Mesendoderm (in vitro differentiated cells): Measurements from ENCODE around the gene LAMA2.

Source experiments
- DNase-seq: peaks from one replicate; pipeline ENCODE4 v3.0.0; 2013
- H2AK5ac ChIP-seq: 2 replicates; pipeline ENCODE4 v1.6.1; 2013; ENCODE audit warnings: low read length, inconsistent platforms
- H2BK120ac ChIP-seq: 2 replicates; pipeline ENCODE4 v1.6.1; 2013; ENCODE audit warnings: low read depth, mild to moderate bottlenecking, low read length, moderate library complexity, mixed read lengths
- H2BK15ac ChIP-seq: replicated peaks from 2 replicates; pipeline ENCODE4 v1.6.1; 2013; ENCODE audit warnings: low read depth, mild to moderate bottlenecking, moderate library complexity
- H2BK5ac ChIP-seq: 2 replicates; pipeline ENCODE4 v1.6.1; 2013; ENCODE audit warnings: low read length, inconsistent platforms
- H3K18ac ChIP-seq: 2 replicates; pipeline ENCODE4 v1.6.1; 2013; ENCODE audit warnings: mild to moderate bottlenecking, low read length, mixed read lengths
- H3K23ac ChIP-seq: one replicate; pipeline ENCODE4 v1.6.1; 2013; ENCODE audit warnings: low read length
- H3K27ac ChIP-seq: 2 replicates; pipeline ENCODE4 v1.5.1; 2013; ENCODE audit warnings: low read depth, mild to moderate bottlenecking, inconsistent platforms, low read length, moderate library complexity
- H3K27me3 ChIP-seq: 2 replicates; pipeline ENCODE4 v1.6.1; 2013; ENCODE audit warnings: low read length, control low read depth, mild to moderate bottlenecking, inconsistent platforms; ENCODE audit not compliant: insufficient read depth, poor library complexity
- H3K36me3 ChIP-seq: 2 replicates; pipeline ENCODE4 v1.6.1; 2013; ENCODE audit warnings: low read length, inconsistent platforms; ENCODE audit not compliant: control insufficient read depth, insufficient read depth
- H3K4ac ChIP-seq: one replicate; pipeline ENCODE4 v1.6.1; 2013; ENCODE audit warnings: low read depth, mild to moderate bottlenecking, low read length, moderate library complexity
- H3K4me1 ChIP-seq: 2 replicates; pipeline ENCODE4 v1.6.1; 2013; ENCODE audit warnings: low read depth, low read length, inconsistent platforms; ENCODE audit not compliant: control insufficient read depth
- H3K4me2 ChIP-seq: 2 replicates; pipeline ENCODE4 v1.6.1; 2013; ENCODE audit warnings: low read length
- H3K4me3 ChIP-seq: 2 replicates; pipeline ENCODE4 v1.5.1; 2013; ENCODE audit warnings: mild to moderate bottlenecking, low read length
- H3K56ac ChIP-seq: one replicate; pipeline ENCODE4 v1.6.1; 2013; ENCODE audit warnings: low read length
- H3K79me1 ChIP-seq: 2 replicates; pipeline ENCODE4 v1.6.1; 2013; ENCODE audit warnings: low read length, inconsistent platforms
- H3K79me2 ChIP-seq: 2 replicates; pipeline ENCODE4 v1.6.1; 2013; ENCODE audit warnings: mild to moderate bottlenecking, low read length; ENCODE audit not compliant: control insufficient read depth, insufficient read depth
- H3K9ac ChIP-seq: 2 replicates; pipeline ENCODE4 v1.6.1; 2013; ENCODE audit warnings: low read length, inconsistent platforms
- H4K5ac ChIP-seq: one replicate; pipeline ENCODE4 v1.6.1; 2013; ENCODE audit warnings: low read length
- H4K8ac ChIP-seq: one replicate; pipeline ENCODE4 v1.6.1; 2013; ENCODE audit warnings: low read depth, mild to moderate bottlenecking, control low read depth, low read length, moderate library complexity
- WGBS: extraction: QIAGEN DNeasy Blood & Tissue Kit; methylation state at CpG from one replicate; pipeline ENCODE4 v1.1.7; 2013; ENCODE audit warnings: low lambda C conversion rate, missing lambda C conversion rate; ENCODE audit not compliant: insufficient coverage; ENCODE audit errors: extremely low coverage; 5-methylcytosine and 5-hydroxymethylcytosine counted together

LAMA2 gene

GRCh38 chr6:129096651-129097290 lies 213.8 kb downstream of the LAMA2 start:
- Histone ChIP-seq H3K9ac (no peak overlapping the region), H3K36me3 (no peaks in the 10 kb centered on the region), H3K18ac (no peak overlapping the region), H2BK120ac (no peak overlapping the region), H3K23ac (no peak overlapping the region), H2BK5ac (no peak overlapping the region), H3K27me3 (no peaks in the 10 kb centered on the region), H3K56ac (no peak overlapping the region), H3K79me1 (no peaks in the 10 kb centered on the region), H3K4me3 (no peak overlapping the region), H3K4me1 (no peaks in the 10 kb centered on the region), H2AK5ac (no peak overlapping the region), H3K27ac (no peak overlapping the region), H2BK15ac (no peak overlapping the region), H3K4me2 (no peak overlapping the region), H3K79me2 (no peaks in the 10 kb centered on the region), H3K4ac (no peak overlapping the region), H4K5ac (no peak overlapping the region), H4K8ac (no peak overlapping the region)
- DNase-seq = no peak
- no CpG with 5 or more reads among the region's 3 CpGs for WGBS

DNA sequence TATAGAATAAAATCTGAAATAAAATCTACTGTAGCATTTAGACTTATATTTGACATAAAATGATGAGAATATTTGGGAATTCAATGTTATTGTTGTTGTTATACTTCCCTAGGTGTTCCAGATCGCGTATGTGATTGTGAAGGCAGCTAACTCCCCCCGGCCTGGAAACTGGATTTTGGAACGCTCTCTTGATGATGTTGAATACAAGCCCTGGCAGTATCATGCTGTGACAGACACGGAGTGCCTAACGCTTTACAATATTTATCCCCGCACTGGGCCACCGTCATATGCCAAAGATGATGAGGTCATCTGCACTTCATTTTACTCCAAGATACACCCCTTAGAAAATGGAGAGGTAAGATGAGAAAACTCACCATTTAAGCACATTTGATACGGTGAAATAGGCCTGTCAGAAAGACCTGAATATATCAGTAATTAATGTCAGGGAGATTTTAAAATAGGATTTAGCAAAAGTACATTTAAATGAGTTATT lies 215.2 kb downstream of the LAMA2 start:
- no CpG with 5 or more reads among the region's 9 CpGs for WGBS
- Histone ChIP-seq H3K4me1 (no peaks in the 10 kb centered on the region), H4K5ac (no peak overlapping the region), H3K79me1 (no peaks in the 10 kb centered on the region), H3K4me2 (no peak overlapping the region), H3K18ac (no peak overlapping the region), H4K8ac (no peak overlapping the region), H3K36me3 (no peaks in the 10 kb centered on the region), H3K27ac (no peak overlapping the region), H3K56ac (no peak overlapping the region), H3K9ac (no peak overlapping the region), H3K79me2 (no peaks in the 10 kb centered on the region), H2BK15ac (no peak overlapping the region), H2BK5ac (no peak overlapping the region), H3K4me3 (no peak overlapping the region), H3K23ac (no peak overlapping the region), H3K4ac (no peak overlapping the region), H3K27me3 (no peaks in the 10 kb centered on the region), H2BK120ac (no peak overlapping the region), H2AK5ac (no peak overlapping the region)
- no peak for DNase-seq

DNA sequence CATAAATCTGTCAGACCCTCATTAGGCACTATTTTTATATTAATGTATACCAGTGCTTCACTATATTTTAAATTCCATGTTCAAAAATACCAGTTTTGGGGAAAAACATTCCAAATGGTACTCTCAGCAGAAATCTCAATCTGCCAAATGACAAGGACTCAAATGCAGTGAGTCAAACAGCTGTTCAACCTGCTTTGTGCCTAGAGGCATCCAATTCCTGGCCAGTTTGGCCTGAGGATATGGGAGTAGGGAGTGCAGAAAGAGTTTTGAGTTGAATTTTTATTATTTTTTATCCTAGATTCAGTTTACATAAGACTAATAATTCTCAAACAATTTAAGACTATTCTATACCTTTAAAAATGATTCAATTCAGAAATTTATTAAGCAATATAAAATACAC lies 216.8 kb downstream of the LAMA2 start:
- Histone ChIP-seq H3K27me3 (no peaks in the 10 kb centered on the region), H3K4me3 (no peak overlapping the region), H3K36me3 (no peaks in the 10 kb centered on the region), H3K56ac (no peak overlapping the region), H4K5ac (no peak overlapping the region), H3K79me1 (no peaks in the 10 kb centered on the region), H2BK5ac (no peak overlapping the region), H3K9ac (no peak overlapping the region), H3K4me1 (no peaks in the 10 kb centered on the region), H3K18ac (no peak overlapping the region), H3K23ac (no peak overlapping the region), H3K4me2 (no peak overlapping the region), H4K8ac (no peak overlapping the region), H3K4ac (no peak overlapping the region), H3K27ac (no peak overlapping the region), H2AK5ac (no peak overlapping the region), H3K79me2 (no peaks in the 10 kb centered on the region), H2BK15ac (no peak overlapping the region), H2BK120ac (no peak overlapping the region)
- DNase-seq = no peak

GRCh38 chr6:129100164-129100563 lies 217.2 kb downstream of the LAMA2 start:
- Histone ChIP-seq H3K27ac (no peak overlapping the region), H3K4ac (no peak overlapping the region), H2BK120ac (no peak overlapping the region), H4K8ac (no peak overlapping the region), H3K79me2 (no peaks in the 10 kb centered on the region), H3K4me1 (no peaks in the 10 kb centered on the region), H3K23ac (no peak overlapping the region), H2BK15ac (no peak overlapping the region), H2AK5ac (no peak overlapping the region), H3K4me3 (no peak overlapping the region), H3K18ac (no peak overlapping the region), H3K79me1 (no peaks in the 10 kb centered on the region), H2BK5ac (no peak overlapping the region), H3K4me2 (no peak overlapping the region), H3K56ac (no peak overlapping the region), H3K9ac (no peak overlapping the region), H3K36me3 (no peaks in the 10 kb centered on the region), H4K5ac (no peak overlapping the region), H3K27me3 (no peaks in the 10 kb centered on the region)
- no peak for DNase-seq
- WGBS = no CpG with 5 or more reads among the region's 1 CpG

DNA sequence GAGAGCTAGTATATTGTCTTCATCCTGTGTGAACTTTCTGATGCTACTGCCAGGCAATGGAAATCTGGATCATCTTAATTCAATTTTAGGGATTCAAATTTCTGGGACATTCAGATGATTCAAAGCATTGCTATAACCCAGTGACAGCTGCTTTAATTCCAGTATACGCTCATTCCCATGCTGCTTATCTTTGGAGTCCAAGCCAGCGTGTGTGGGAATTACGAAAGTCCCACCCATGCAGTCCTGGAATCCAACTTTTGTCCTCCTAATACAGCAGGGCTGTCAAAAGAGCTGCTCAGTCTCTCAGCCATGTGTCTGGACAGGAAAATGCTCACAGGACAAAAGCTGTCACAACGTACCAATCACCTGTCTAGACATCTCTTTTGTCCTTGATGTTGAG lies 219.8 kb downstream of the LAMA2 start:
- H3K9ac ChIP-seq = no peak overlapping the region
- H3K4me3 ChIP-seq = no peak overlapping the region
- H3K79me1 ChIP-seq = no peaks in the 10 kb centered on the region
- H3K4me1 ChIP-seq = no peaks in the 10 kb centered on the region
- H3K4me2 ChIP-seq = no peak overlapping the region
- H3K36me3 ChIP-seq = no peaks in the 10 kb centered on the region
- H3K79me2 ChIP-seq = no peaks in the 10 kb centered on the region
- no peak overlapping the region for H3K56ac ChIP-seq
- no peaks in the 10 kb centered on the region for H3K27me3 ChIP-seq
- no peak overlapping the region for H2BK5ac ChIP-seq
- no peak overlapping the region for H2AK5ac ChIP-seq
- H3K23ac ChIP-seq = no peak overlapping the region
- H4K8ac ChIP-seq = no peak overlapping the region
- no peak overlapping the region for H2BK120ac ChIP-seq
- WGBS = no CpG with 5 or more reads among the region's 4 CpGs
- no peak overlapping the region for H3K18ac ChIP-seq
- H3K4ac ChIP-seq = no peak overlapping the region
- DNase-seq = no peak
- H4K5ac ChIP-seq = no peak overlapping the region
- H3K27ac ChIP-seq = no peak overlapping the region
- no peak overlapping the region for H2BK15ac ChIP-seq

DNA sequence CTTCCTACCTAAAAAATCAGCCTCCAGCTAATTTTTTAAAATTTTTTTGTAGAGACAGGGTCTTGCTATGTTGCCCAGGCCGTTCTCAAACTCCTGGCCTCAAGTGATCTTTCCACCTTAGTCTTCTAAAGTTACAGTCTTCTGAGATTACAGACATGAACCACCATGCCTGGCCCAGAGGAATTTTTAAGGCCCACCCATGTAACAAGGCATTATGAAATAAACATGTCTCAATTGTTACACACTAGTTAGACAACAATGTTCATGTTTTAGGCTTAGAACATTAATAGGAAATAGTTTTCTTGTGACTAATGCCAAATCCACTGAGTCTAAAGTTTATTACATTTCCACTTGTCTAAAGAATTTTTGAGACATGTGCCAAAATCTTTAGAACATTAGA lies 221.2 kb downstream of the LAMA2 start:
- Histone ChIP-seq H3K23ac (no peak overlapping the region), H3K18ac (no peak overlapping the region), H4K5ac (no peak overlapping the region), H3K4me2 (no peak overlapping the region), H3K27me3 (no peaks in the 10 kb centered on the region), H3K56ac (no peak overlapping the region), H2AK5ac (no peak overlapping the region), H3K36me3 (no peaks in the 10 kb centered on the region), H2BK120ac (no peak overlapping the region), H3K27ac (no peak overlapping the region), H2BK15ac (no peak overlapping the region), H3K4me3 (no peak overlapping the region), H2BK5ac (no peak overlapping the region), H3K79me2 (no peaks in the 10 kb centered on the region), H3K4me1 (no peaks in the 10 kb centered on the region), H3K79me1 (no peaks in the 10 kb centered on the region), H3K9ac (no peak overlapping the region), H3K4ac (no peak overlapping the region), H4K8ac (no peak overlapping the region)
- DNase-seq = no peak
- no CpG with 5 or more reads among the region's 1 CpG for WGBS
